Heart left ventricle (tissue), 13 donors: ENCODE measurements around the gene SLC66A2.

Experiments used
- CTCF ChIP-seq, 12 donors: fragments of 200-600 bp; sonication (generic) in 4 of 12; IDR thresholded peaks; one replicate each; pipeline versions ENCODE4 v1.5.0 to v1.8.0; 2018 to 2022; ENCODE audit warnings: antibody characterized with exemption in 12 of 12, mild to moderate bottlenecking in 5 of 12
- POLR2A ChIP-seq, 2 donors: fragments of 450-650 bp; IDR thresholded peaks; one replicate each; pipeline ENCODE4 v1.6.1; 2017; ENCODE audit warnings: antibody characterized with exemption in 2 of 2, mild to moderate bottlenecking in 2 of 2, moderate library complexity in 2 of 2
- donor health status: ischemic (EF 13 %, LVEDD 7.1; RV severe dilation, severe dysfunction).
- donor health status: DM: no; HTN: yes; CAD: no.
- donor health status: DM: no; HTN: no; CAD: no.
- donor health status: ischemic (EF 25% LVEDD 6.9; RV normal size, moderate dysfunction).
- donor health status: ischemic (EF 25% LVEDD 5.7; RV mildly dilated, moderate dysfunction).
- donor health status: ischemic (EF 35%, LVEDD 5.7; RV mildly dilated, moderate dysfunction).
- donor health status: nonischemic (EF 11% LVEDD 7.7; RV severe dilation, severe dysfunction).
- donor health status: DM: yes; HTN: yes; CAD: no.
- donor health status: PGD.
- donor health status: ischemic (EF 29% LVEDD 5.4; RV normal size, mild dysfunction).
- donor health status: nonischemic (EF 23%, LVEDD 6.1; RV moderate dilation, normal function).

- TF ChIP-seq POLR2A (IDR thresholded peaks at IDR 0.05) = no peak
- TF ChIP-seq CTCF (IDR thresholded peaks at IDR 0.05) = no peak
Measured at GRCh38 chr18:79916546-79917168, 34.8 kb downstream of the SLC66A2 start.
